OCI-LY3 (cell line): ENCODE data around the gene COG1.
A peak's percentile ranks its signal among the peaks of the same experiment; 100 is the strongest.
"Not testable (repeated sequence)": the region's sequence is repeated elsewhere in the genome, so short reads cannot be mapped to it uniquely, and the experiment has no call there.

Experiments used
- H2AFZ ChIP-seq: fragments of 200-600, 300-600 bp; shearing (Covaris generic); 2 replicates; pipeline ENCODE4 v1.6.0; 2014; ENCODE audit warnings: antibody characterized with exemption, low read depth, low read length
- H3K27ac ChIP-seq: fragments of 200-600, 300-600 bp; sonication (generic); 2 replicates; pipeline ENCODE4 v1.5.1; 2014; ENCODE audit warnings: mild to moderate bottlenecking, low read length, moderate library complexity, mixed read lengths
- H3K27me3 ChIP-seq: fragments of 200-600, 300-600 bp; sonication (generic); 2 replicates; pipeline ENCODE4 v1.6.1; 2014; ENCODE audit warnings: low read depth, low read length, mixed read lengths
- H3K36me3 ChIP-seq: fragments of 200-600, 300-600 bp; sonication (generic); replicated peaks from 2 replicates; pipeline ENCODE3; 2014; ENCODE audit warnings: low read depth, low read length, mixed read lengths
- H3K4me1 ChIP-seq: fragments of 300-600, 200-600 bp; sonication (generic); 2 replicates; pipeline ENCODE4 v1.6.1; 2014; ENCODE audit warnings: low read length, mixed read lengths
- H3K4me2 ChIP-seq: fragments of 200-600, 300-600 bp; sonication (generic); 2 replicates; pipeline ENCODE4 v1.6.1; 2014; ENCODE audit warnings: low read length, mixed read lengths
- H3K4me3 ChIP-seq: fragments of 300-600, 200-600 bp; sonication (generic); 2 replicates; pipeline ENCODE4 v1.5.1; 2014; ENCODE audit warnings: antibody characterized with exemption, mild to moderate bottlenecking, low read length, moderate library complexity
- H3K79me2 ChIP-seq: fragments of 300-600, 200-600 bp; shearing (Covaris generic); 2 replicates; pipeline ENCODE4 v1.6.1; 2014; ENCODE audit warnings: mild to moderate bottlenecking, low read length, mixed read lengths
- H3K9ac ChIP-seq: fragments of 300-600, 200-600 bp; shearing (Covaris generic); 2 replicates; pipeline ENCODE4 v1.6.0; 2014; ENCODE audit warnings: mild to moderate bottlenecking, low read length, moderate library complexity
- H3K9me3 ChIP-seq: fragments of 200-600, 300-600 bp; shearing (Covaris generic); 2 replicates; pipeline ENCODE4 v1.6.1; 2014; ENCODE audit warnings: low read length, mixed read lengths; ENCODE audit not compliant: insufficient read depth
- H4K20me1 ChIP-seq: fragments of 200-600, 300-600 bp; sonication (generic); 2 replicates; pipeline ENCODE4 v1.6.1; 2016; ENCODE audit warnings: low read length, mixed read lengths; ENCODE audit not compliant: insufficient read depth
- CTCF ChIP-seq: fragments of 200-600, 300-600 bp; sonication (generic); IDR thresholded peaks from 2 replicates; pipeline ENCODE4 v1.5.1; 2014; ENCODE audit warnings: antibody characterized with exemption, low read length, low read depth
- EZH2phosphoT487 ChIP-seq: fragments of 200-600 bp; shearing (Covaris generic); IDR thresholded peaks from 2 replicates; pipeline ENCODE4 v1.6.1; 2018; ENCODE audit warnings: antibody characterized with exemption, mixed run types, low read depth

The COG1 gene

GRCh38 chr17:73148540-73149334, 44.1 kb upstream of the COG1 start:
- Histone ChIP-seq H3K4me1 (peaks cover 35% of the 10 kb centered on the region), H4K20me1 (no peaks in the 10 kb centered on the region), H2AFZ (no peak overlapping the region), H3K9me3 (peaks cover 5% of the 10 kb centered on the region; the same call in 1 of the 2 replicates), H3K27me3 (no peaks in the 10 kb centered on the region), H3K4me2 (no peak overlapping the region), H3K36me3 (peaks cover 16% of the 10 kb centered on the region), H3K27ac (no peak overlapping the region), H3K79me2 (no peaks in the 10 kb centered on the region), H3K9ac (no peak overlapping the region), H3K4me3 (no peak overlapping the region)
- TF ChIP-seq CTCF = no peak
- TF ChIP-seq EZH2phosphoT487 = no peak

DNA sequence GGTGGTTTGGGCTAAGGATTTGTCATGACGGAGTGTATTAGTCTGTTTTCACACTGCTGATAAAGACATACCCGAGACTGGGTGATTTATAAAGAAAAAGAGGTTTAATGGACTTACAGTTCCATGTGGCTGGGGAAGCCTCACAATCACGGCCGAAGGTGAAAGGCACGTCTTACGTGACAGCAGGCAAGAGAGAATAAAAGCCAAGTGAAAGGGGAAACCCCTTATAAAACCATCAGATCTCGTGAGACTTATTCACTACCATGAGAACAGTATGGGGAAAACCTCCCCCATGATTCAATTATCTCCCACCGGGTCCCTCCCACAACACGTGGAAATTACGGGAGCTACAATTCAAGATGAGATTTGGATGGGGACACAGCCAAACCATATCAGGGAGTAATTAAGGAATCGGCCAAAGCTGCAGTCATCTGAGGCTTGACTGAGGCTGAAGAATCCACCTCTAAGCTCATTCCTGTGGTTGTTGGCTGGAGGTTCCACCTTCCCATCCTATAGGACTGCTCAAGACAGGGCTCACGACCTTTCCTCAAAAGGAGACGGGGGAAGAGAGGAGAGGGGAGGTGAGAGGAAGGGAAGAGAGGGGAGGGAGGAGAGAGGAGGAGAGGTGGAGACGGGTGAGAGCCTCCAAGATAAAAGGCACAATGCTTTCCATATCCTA, 42.1 kb upstream of the COG1 start:
- H3K9me3 ChIP-seq, H3K27me3 ChIP-seq, H4K20me1 ChIP-seq, H3K79me2 ChIP-seq: not testable (repeated sequence)
- Histone ChIP-seq H3K36me3 (peaks cover 10% of the 10 kb centered on the region), H3K4me2 (peak overlapping the region; percentile 38), H3K27ac (peak overlapping the region; percentile 30; the same call in 1 of the 2 replicates), H3K9ac (0 out of 2 replicates have a peak overlapping the region, but pooled peaks have one; percentile 14), H3K4me1 (peaks cover 54% of the 10 kb centered on the region), H2AFZ (peak overlapping the region; percentile 47), H3K4me3 (peak overlapping the region; percentile 55)

- H3K9ac ChIP-seq = no peak overlapping the region
- H3K4me3 ChIP-seq = no peak overlapping the region
- H3K27me3 ChIP-seq = no peaks in the 10 kb centered on the region
- peak overlapping the region; percentile 57 for H3K27ac ChIP-seq
- TF ChIP-seq CTCF = no peak
- no peak for TF ChIP-seq EZH2phosphoT487
- no peaks in the 10 kb centered on the region for H3K79me2 ChIP-seq
- peaks cover 10% of the 10 kb centered on the region for H3K36me3 ChIP-seq
- peaks cover 66% of the 10 kb centered on the region for H3K4me1 ChIP-seq
- H2AFZ ChIP-seq = no peak overlapping the region
- H3K9me3 ChIP-seq = peaks cover 5% of the 10 kb centered on the region; the same call in 1 of the 2 replicates
- peak overlapping the region; percentile 8; the same call in 1 of the 2 replicates for H3K4me2 ChIP-seq
- H4K20me1 ChIP-seq = no peaks in the 10 kb centered on the region
These were observed 40.8 kb upstream of the COG1 start for GRCh38 chr17:73151916-73152632.

DNA sequence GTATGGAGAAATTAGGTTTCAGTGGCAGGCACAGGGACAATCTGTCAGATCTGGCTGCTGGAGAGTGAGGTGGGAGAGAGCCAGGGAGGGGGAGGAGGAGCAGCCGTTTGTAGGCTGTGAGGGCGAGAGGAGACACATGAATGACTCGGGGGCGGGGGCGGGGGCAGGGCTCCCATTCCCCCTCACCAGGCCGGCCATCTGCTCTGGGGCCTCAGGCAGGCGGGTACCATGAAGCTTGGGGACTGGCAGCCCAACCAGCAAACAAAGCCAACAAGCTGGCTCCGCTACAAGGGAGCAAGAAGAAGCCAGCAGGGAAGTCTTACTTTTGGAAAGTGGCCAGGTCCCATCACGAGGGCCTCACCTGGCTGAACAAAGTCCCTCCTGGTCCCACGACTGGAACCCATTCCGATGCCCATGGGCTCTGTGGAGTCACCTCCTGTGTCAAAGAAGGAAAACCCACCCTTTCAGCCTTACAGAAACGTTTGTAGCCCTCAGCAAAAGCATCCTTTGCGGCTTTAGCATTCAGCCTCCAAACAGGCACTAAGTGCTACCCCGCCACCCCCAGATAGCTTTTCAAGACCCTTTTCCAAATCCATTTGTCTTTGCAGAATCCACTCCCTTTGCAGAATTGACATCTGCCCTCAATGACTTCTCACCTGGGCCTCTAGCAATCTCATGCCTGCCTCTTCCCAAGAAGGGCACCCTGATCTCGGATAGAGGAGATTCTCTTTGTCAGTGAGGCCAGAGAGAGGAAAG, 37.3 kb upstream of the COG1 start:
- Histone ChIP-seq H3K79me2 (no peaks in the 10 kb centered on the region), H4K20me1 (no peaks in the 10 kb centered on the region), H2AFZ (peak overlapping the region; percentile 95), H3K4me2 (peak overlapping the region; percentile 86), H3K4me3 (peak overlapping the region; percentile 53), H3K9me3 (peaks cover 5% of the 10 kb centered on the region; the same call in 1 of the 2 replicates), H3K27ac (peak overlapping the region; percentile 89), H3K36me3 (peaks cover 6% of the 10 kb centered on the region), H3K9ac (peak overlapping the region; percentile 57), H3K27me3 (peaks cover 2% of the 10 kb centered on the region; the same call in 1 of the 2 replicates), H3K4me1 (peaks cover 77% of the 10 kb centered on the region)
- TF ChIP-seq CTCF = no peak
- no peak for TF ChIP-seq EZH2phosphoT487
